Measurements from ENCODE around the gene HDAC9. TPM values are rescaled to one million over a fixed set of nuclear protein-coding genes. Genes with fewer than 3 reads are reported as not detected.
A peak's percentile ranks its signal among the peaks of the same experiment; 100 is the strongest.

The HDAC9 gene
- total and polyA plus RNA-seq, 2 experiments from 2014 or later, result 32.7 to 101 TPM

DNA sequence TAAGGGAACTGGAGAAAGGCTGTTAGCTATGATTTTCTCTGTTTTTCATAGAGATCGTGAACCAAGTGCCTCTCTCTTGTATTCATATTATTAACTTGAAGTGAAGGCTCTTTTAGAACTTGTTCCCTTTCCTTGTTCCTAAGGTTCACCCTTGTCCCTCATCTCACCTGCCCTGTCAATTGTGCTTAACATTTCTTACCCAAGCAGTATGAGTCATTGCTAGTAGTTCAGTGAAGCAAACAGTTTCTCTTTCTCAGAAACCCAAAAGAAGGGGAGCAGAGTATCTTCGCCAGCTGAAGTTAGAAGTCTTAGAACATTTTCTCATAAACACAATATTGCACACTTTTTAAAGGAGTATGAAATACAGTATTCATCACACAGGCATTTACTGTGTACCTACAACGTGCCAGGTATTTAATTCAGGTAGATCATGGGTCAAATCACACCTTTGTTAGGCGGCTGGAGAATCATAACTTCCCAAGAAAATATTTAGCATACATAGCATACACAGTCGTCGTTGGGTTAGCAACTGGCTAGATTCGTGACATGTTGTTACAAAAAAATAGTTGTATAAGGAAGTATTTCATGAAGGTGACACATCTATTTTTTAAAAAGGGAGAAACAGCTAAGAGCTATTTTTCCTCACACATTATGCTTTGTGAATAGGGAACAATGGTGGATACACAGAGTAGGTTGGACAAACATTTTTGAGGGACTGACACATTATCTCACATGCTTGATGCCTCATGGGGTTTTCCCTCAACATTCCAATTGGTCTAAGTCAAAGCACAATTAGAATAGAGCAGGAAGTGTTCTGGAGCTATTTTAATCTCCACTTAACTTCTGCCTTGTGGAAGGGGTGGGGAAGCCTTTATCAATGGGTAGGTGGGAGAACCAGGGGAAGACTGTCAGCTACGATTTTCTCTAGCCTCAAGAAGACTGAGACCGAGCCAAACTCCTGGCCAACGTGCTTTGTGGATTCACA, 13.2 kb downstream of the HDAC9 start:
- TF ChIP-seq, protein P1, sequence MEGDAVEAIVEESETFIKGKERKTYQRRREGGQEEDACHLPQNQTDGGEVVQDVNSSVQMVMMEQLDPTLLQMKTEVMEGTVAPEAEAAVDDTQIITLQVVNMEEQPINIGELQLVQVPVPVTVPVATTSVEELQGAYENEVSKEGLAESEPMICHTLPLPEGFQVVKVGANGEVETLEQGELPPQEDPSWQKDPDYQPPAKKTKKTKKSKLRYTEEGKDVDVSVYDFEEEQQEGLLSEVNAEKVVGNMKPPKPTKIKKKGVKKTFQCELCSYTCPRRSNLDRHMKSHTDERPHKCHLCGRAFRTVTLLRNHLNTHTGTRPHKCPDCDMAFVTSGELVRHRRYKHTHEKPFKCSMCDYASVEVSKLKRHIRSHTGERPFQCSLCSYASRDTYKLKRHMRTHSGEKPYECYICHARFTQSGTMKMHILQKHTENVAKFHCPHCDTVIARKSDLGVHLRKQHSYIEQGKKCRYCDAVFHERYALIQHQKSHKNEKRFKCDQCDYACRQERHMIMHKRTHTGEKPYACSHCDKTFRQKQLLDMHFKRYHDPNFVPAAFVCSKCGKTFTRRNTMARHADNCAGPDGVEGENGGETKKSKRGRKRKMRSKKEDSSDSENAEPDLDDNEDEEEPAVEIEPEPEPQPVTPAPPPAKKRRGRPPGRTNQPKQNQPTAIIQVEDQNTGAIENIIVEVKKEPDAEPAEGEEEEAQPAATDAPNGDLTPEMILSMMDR (IDR thresholded peaks at IDR 0.05; ENCODE audit: low read depth, low read length), result no peak
- Histone ChIP-seq H3K4me3 (no peak overlapping the region), H3K27me3 (no peaks in the 10 kb centered on the region), H3K9me3 (ENCODE audit: low read depth) (no peaks in the 10 kb centered on the region), H3K36me3 (no peaks in the 10 kb centered on the region), H3K4me1 (ENCODE audit: low read depth) (peaks cover 38% of the 10 kb centered on the region), H3K27ac (peak overlapping the region; percentile 86)
- peak; percentile 45 to 85 for DNase-seq (ENCODE audit: low read depth in 1 of 2, low spot score in 1 of 2)

DNA sequence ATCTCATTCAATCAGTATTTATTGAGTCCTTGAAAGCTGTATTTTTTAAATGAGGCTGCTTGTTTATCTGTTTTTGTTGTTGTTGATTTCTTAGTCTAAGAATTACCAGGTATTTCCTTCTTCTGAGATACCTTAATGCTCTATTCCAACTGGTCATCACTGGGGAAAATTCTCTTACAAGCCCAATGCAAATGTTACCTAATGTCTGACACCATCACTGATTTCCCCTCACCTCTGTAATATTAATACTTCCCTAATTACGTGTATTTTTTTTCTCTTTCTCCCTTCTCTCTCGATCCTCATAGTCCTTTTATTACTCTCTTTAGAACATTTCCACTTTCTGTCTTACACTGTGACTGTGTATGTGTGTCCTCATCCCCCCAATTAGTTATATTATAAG, 13.9 kb downstream of the HDAC9 start:
- Histone ChIP-seq H3K9me3 (ENCODE audit: low read depth) (no peaks in the 10 kb centered on the region), H3K27me3 (no peaks in the 10 kb centered on the region), H3K4me3 (no peak overlapping the region), H3K4me1 (ENCODE audit: low read depth) (peaks cover 38% of the 10 kb centered on the region), H3K36me3 (no peaks in the 10 kb centered on the region), H3K27ac (peak overlapping the region; percentile 86)
- TF ChIP-seq, protein P1 (IDR thresholded peaks at IDR 0.05; ENCODE audit: low read depth, low read length), result no peak
- DNase-seq (ENCODE audit: low read depth in 1 of 2, low spot score in 1 of 2), result no peak

DNA sequence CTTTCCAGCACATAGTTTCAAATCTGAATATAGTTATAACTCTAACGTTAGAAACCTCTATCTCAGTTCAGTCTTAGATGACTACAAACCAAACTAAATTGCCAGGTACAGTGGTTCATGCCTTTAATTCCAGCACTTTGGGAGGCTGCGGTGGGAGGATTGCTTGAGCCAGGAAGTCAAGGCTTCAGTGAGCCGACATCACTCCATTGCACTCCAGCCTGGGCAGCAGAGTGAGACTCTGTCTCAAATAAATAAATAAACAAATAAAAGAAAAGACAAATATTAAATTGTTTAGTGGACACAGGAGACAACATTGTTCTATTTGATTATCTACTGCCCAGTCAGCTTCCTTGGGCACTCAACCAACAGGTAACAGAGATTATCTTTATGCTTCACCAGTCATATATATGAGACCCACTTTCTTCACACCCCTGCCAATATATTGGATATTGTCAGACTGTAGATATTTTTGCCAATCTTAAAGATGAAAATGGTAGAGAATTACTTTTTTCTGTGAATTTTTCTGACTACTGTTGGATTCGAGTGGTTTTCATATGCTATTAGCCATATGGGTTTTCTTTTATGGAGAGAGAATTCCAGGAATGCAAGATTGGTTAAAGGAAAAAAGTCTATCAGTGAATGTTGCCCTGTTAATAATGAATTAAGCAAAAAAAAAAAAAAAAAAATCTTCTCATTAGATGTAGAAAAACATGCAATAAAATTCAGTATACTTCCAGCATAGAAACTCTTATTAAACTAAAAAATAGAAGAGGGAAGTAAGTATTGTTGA, 16.0 kb downstream of the HDAC9 start:
- H3K27me3 ChIP-seq, result no peaks in the 10 kb centered on the region
- no peaks in the 10 kb centered on the region for H3K36me3 ChIP-seq
- no peak for DNase-seq (ENCODE audit: low read depth in 1 of 2, low spot score in 1 of 2)
- no peak overlapping the region for H3K27ac ChIP-seq
- TF ChIP-seq, protein P1 (IDR thresholded peaks at IDR 0.05; ENCODE audit: low read depth, low read length), result no peak
- peaks cover 19% of the 10 kb centered on the region for H3K4me1 ChIP-seq (ENCODE audit: low read depth)
- no peaks in the 10 kb centered on the region for H3K9me3 ChIP-seq (ENCODE audit: low read depth)
- H3K4me3 ChIP-seq, result no peak overlapping the region

DNA sequence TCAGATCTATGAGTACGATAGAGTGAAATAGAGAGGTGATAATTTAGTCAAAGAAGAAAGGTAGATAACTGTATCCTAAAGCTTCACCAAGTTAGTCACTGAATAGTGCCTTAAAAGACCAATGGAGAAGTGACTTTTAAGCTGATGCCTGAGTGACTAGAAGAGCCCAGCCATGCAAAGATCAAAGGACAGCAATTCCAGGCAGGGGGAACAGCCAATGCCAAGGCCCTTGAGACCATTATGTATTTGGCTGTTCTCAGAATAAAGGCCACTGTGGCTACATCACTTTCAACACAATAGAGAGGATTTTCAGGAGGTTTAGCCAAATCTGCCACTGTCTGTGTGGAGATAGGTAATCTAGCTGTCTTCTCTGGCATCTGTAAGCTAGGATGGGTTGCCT, 17.8 kb downstream of the HDAC9 start:
- TF ChIP-seq, protein P1 (IDR thresholded peaks at IDR 0.05; ENCODE audit: low read depth, low read length), result no peak
- no peak for DNase-seq (ENCODE audit: low read depth in 1 of 2, low spot score in 1 of 2)
- Histone ChIP-seq H3K27ac (no peak overlapping the region), H3K9me3 (ENCODE audit: low read depth) (no peaks in the 10 kb centered on the region), H3K36me3 (no peaks in the 10 kb centered on the region), H3K4me1 (ENCODE audit: low read depth) (peaks cover 17% of the 10 kb centered on the region), H3K4me3 (no peak overlapping the region), H3K27me3 (no peaks in the 10 kb centered on the region)

DNA sequence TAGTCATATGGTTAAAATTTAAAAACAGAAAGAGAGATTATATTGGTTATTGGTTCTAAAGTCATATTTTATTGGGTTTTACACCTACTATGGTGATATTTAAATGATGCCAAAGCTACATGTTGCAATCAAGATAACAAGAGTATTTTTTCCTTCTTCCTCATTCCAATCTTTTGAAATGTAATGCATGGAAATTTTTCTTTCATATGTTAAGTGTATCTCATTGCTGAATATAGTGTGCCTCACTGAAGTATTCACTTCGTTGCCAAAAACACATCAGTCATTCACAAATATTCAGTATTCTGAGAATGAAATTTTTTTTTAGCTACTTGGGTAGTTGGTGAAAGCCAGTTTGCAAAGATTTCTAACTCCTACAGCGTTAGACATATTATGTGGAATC, 19.5 kb downstream of the HDAC9 start:
- Histone ChIP-seq H3K9me3 (ENCODE audit: low read depth) (no peaks in the 10 kb centered on the region), H3K27ac (no peak overlapping the region), H3K4me1 (ENCODE audit: low read depth) (peaks cover under 1% of the 10 kb centered on the region), H3K36me3 (no peaks in the 10 kb centered on the region), H3K4me3 (no peak overlapping the region), H3K27me3 (no peaks in the 10 kb centered on the region)
- DNase-seq (ENCODE audit: low read depth in 1 of 2, low spot score in 1 of 2), result peak in 1 of 2 donors; percentile 70
- TF ChIP-seq, protein P1 (IDR thresholded peaks at IDR 0.05; ENCODE audit: low read depth, low read length), result no peak
